ENCODE results near the gene COPE. TPM values are rescaled to one million over a fixed set of nuclear protein-coding genes. Genes with fewer than 3 reads are reported as not detected.
"Not testable (repeated sequence)": the region's sequence is repeated elsewhere in the genome, so short reads cannot be mapped to it uniquely, and the experiment has no call there.

Gene COPE
- total RNA-seq (2014; rRNA removed; shearing (Covaris generic)), result 228 and 253 TPM in 2 replicates
- polyA plus RNA-seq (2015; cell fraction: cytosol; rRNA removed), result 279 and 281 TPM in 2 replicates
- 86.2 and 97.1 TPM in 2 replicates for polyA plus RNA-seq (2015; cell fraction: nucleus; rRNA removed)

- in situ Hi-C loops (cut with HindIII; ENCODE audit: low pct_unique_long_range_greater_than_20kb, low sequenced_read_pairs), result no loop called here
- DNase-seq (ENCODE audit: low read depth, low spot score), result peak; percentile 99
Observed at GRCh38 chr19:18919086-18919899, at the start of gene COPE, which contains the start of gene DDX49. Gene COPE (minus strand): TSS chr19:18919387. CDS start chr19:18919348, 39 bp downstream. Gene DDX49 (plus strand): TSS chr19:18919715. CDS start chr19:18919742, 27 bp downstream.

GRCh38 chr19:18967358-18968146 lies 48.4 kb upstream of the COPE start:
- DNase-seq (ENCODE audit: low read depth, low spot score), result no peak

GRCh38 chr19:18966307-18966706 lies 47.1 kb upstream of the COPE start:
- no peak for DNase-seq (ENCODE audit: low read depth, low spot score)
- in situ Hi-C loops (cut with HindIII; ENCODE audit: low pct_unique_long_range_greater_than_20kb, low sequenced_read_pairs), result no loop called here

More at GRCh38 chr19:18967358-18968146, 48.4 kb upstream of the COPE start:
- in situ Hi-C loops (cut with HindIII; ENCODE audit: low pct_unique_long_range_greater_than_20kb, low sequenced_read_pairs), result no loop called here

- DNase-seq (ENCODE audit: low read depth, low spot score), result no peak
- in situ Hi-C loops (cut with HindIII; ENCODE audit: low pct_unique_long_range_greater_than_20kb, low sequenced_read_pairs), result no loop called here
Observed at GRCh38 chr19:18964121-18964520, 44.9 kb upstream of the COPE start.

GRCh38 chr19:18961767-18962620 lies 42.8 kb upstream of the COPE start:
- DNase-seq (ENCODE audit: low read depth, low spot score), result no peak
- in situ Hi-C loops (cut with HindIII; ENCODE audit: low pct_unique_long_range_greater_than_20kb, low sequenced_read_pairs), result no loop called here

GRCh38 chr19:18960370-18960769 lies 41.2 kb upstream of the COPE start:
- in situ Hi-C loops (cut with HindIII; ENCODE audit: low pct_unique_long_range_greater_than_20kb, low sequenced_read_pairs), result no loop called here
- DNase-seq (ENCODE audit: low read depth, low spot score), result no peak

- no peak for DNase-seq (ENCODE audit: low read depth, low spot score)
- in situ Hi-C loops (cut with HindIII; ENCODE audit: low pct_unique_long_range_greater_than_20kb, low sequenced_read_pairs), result no loop called here
Observed at GRCh38 chr19:18955042-18955441, 35.9 kb upstream of the COPE start.

GRCh38 chr19:18954094-18954493 lies 34.9 kb upstream of the COPE start:
- in situ Hi-C loops (cut with HindIII; ENCODE audit: low pct_unique_long_range_greater_than_20kb, low sequenced_read_pairs), result no loop called here
- DNase-seq (ENCODE audit: low read depth, low spot score), result no peak

GRCh38 chr19:18952364-18953003 lies 33.3 kb upstream of the COPE start:
- in situ Hi-C loops (cut with HindIII; ENCODE audit: low pct_unique_long_range_greater_than_20kb, low sequenced_read_pairs); DNase-seq (ENCODE audit: low read depth, low spot score): not testable (repeated sequence)

GRCh38 chr19:18951721-18952281 lies 32.6 kb upstream of the COPE start:
- no peak for DNase-seq (ENCODE audit: low read depth, low spot score)

GRCh38 chr19:18949858-18950257 lies 30.7 kb upstream of the COPE start:
- in situ Hi-C loops (cut with HindIII; ENCODE audit: low pct_unique_long_range_greater_than_20kb, low sequenced_read_pairs), result no loop called here
- DNase-seq (ENCODE audit: low read depth, low spot score), result no peak

More at GRCh38 chr19:18951721-18952281, 32.6 kb upstream of the COPE start:
- in situ Hi-C loops (cut with HindIII; ENCODE audit: low pct_unique_long_range_greater_than_20kb, low sequenced_read_pairs), result no loop called here

GRCh38 chr19:18948976-18949356 lies 29.8 kb upstream of the COPE start:
- no peak for DNase-seq (ENCODE audit: low read depth, low spot score)
- in situ Hi-C loops (cut with HindIII; ENCODE audit: low pct_unique_long_range_greater_than_20kb, low sequenced_read_pairs), result no loop called here

- in situ Hi-C loops (cut with HindIII; ENCODE audit: low pct_unique_long_range_greater_than_20kb, low sequenced_read_pairs), result no loop called here
Observed at GRCh38 chr19:18948075-18948975, 29.1 kb upstream of the COPE start.

GRCh38 chr19:18946918-18947317 lies 27.7 kb upstream of the COPE start:
- no peak for DNase-seq (ENCODE audit: low read depth, low spot score)
- in situ Hi-C loops (cut with HindIII; ENCODE audit: low pct_unique_long_range_greater_than_20kb, low sequenced_read_pairs), result no loop called here

More at GRCh38 chr19:18948075-18948975, 29.1 kb upstream of the COPE start:
- no peak for DNase-seq (ENCODE audit: low read depth, low spot score)

- DNase-seq (ENCODE audit: low read depth, low spot score), result no peak
- in situ Hi-C loops (cut with HindIII; ENCODE audit: low pct_unique_long_range_greater_than_20kb, low sequenced_read_pairs), result no loop called here
Observed at GRCh38 chr19:18946335-18946734, 27.1 kb upstream of the COPE start.

GRCh38 chr19:18945297-18945696 lies 26.1 kb upstream of the COPE start:
- in situ Hi-C loops (cut with HindIII; ENCODE audit: low pct_unique_long_range_greater_than_20kb, low sequenced_read_pairs), result no loop called here

More at GRCh38 chr19:18945297-18945696, 26.1 kb upstream of the COPE start:
- no peak for DNase-seq (ENCODE audit: low read depth, low spot score)

Data from SK-MEL-5 (cell line).